HG03354 (cell line): ENCODE measurements around the gene MASP2.
"Not testable (repeated sequence)": the region's sequence is repeated elsewhere in the genome, so short reads cannot be mapped to it uniquely, and the experiment has no call there.

ENCODE experiments used
- ATAC-seq: cut with Tn5 transposase; IDR thresholded peaks from one replicate; pipeline ENCODE4 v1.9.1; 2021; ENCODE audit warnings: mild to moderate bottlenecking; ENCODE audit not compliant: unreplicated experiment, poor library complexity, severe bottlenecking

MASP2 gene

GRCh38 chr1:11042065-11042464 is 5.0 kb downstream of the MASP2 start:
- ATAC-seq = no peak

- ATAC-seq = no peak
Measured at GRCh38 chr1:11041048-11041447, 6.0 kb downstream of the MASP2 start.

GRCh38 chr1:11040105-11040429 is 7.0 kb downstream of the MASP2 start:
- not testable (repeated sequence) for ATAC-seq

GRCh38 chr1:11039351-11040104 is 7.5 kb downstream of the MASP2 start:
- ATAC-seq = no peak

GRCh38 chr1:11037740-11038182 is 9.3 kb downstream of the MASP2 start:
- ATAC-seq = peak; percentile 64

GRCh38 chr1:11037019-11037739 is 9.9 kb downstream of the MASP2 start:
- ATAC-seq = not testable (repeated sequence)

- ATAC-seq = no peak
Measured at GRCh38 chr1:11031624-11032262, 15.3 kb downstream of the MASP2 start.

GRCh38 chr1:11030865-11031264 is 16.2 kb downstream of the MASP2 start:
- no peak for ATAC-seq

GRCh38 chr1:11028018-11028417 is 19.0 kb downstream of the MASP2 start:
- no peak for ATAC-seq

GRCh38 chr1:11027316-11027715 is 19.7 kb downstream of the MASP2 start:
- ATAC-seq = no peak

GRCh38 chr1:11026903-11027302 is 20.1 kb downstream of the MASP2 start:
- no peak for ATAC-seq

- no peak for ATAC-seq
Measured at GRCh38 chr1:11026052-11026451, 21.0 kb downstream of the MASP2 start.

GRCh38 chr1:11025618-11026017 is 21.4 kb downstream of the MASP2 start:
- no peak for ATAC-seq

- no peak for ATAC-seq
Measured at GRCh38 chr1:11024874-11025203, 22.2 kb downstream of the MASP2 start.

GRCh38 chr1:11024154-11024873 is 22.7 kb downstream of the MASP2 start:
- ATAC-seq = no peak

GRCh38 chr1:11023201-11023600 is 23.8 kb downstream of the MASP2 start:
- no peak for ATAC-seq

- no peak for ATAC-seq
Measured at GRCh38 chr1:11019971-11020370, 27.1 kb downstream of the MASP2 start.

- ATAC-seq = not testable (repeated sequence)
Measured at GRCh38 chr1:11019358-11019757, 27.7 kb downstream of the MASP2 start.

- no peak for ATAC-seq
Measured at GRCh38 chr1:11013160-11013531, 33.9 kb downstream of the MASP2 start.
